TTC549 (cell line): Measurements from ENCODE around the gene CIBAR2.

Experiments used
- FAIRE-seq: peaks from 2 replicates; lab custom pipeline; 2012; peaks lifted over from hg19 to GRCh38; lab: Jason Lieb, UNC

Gene CIBAR2

DNA sequence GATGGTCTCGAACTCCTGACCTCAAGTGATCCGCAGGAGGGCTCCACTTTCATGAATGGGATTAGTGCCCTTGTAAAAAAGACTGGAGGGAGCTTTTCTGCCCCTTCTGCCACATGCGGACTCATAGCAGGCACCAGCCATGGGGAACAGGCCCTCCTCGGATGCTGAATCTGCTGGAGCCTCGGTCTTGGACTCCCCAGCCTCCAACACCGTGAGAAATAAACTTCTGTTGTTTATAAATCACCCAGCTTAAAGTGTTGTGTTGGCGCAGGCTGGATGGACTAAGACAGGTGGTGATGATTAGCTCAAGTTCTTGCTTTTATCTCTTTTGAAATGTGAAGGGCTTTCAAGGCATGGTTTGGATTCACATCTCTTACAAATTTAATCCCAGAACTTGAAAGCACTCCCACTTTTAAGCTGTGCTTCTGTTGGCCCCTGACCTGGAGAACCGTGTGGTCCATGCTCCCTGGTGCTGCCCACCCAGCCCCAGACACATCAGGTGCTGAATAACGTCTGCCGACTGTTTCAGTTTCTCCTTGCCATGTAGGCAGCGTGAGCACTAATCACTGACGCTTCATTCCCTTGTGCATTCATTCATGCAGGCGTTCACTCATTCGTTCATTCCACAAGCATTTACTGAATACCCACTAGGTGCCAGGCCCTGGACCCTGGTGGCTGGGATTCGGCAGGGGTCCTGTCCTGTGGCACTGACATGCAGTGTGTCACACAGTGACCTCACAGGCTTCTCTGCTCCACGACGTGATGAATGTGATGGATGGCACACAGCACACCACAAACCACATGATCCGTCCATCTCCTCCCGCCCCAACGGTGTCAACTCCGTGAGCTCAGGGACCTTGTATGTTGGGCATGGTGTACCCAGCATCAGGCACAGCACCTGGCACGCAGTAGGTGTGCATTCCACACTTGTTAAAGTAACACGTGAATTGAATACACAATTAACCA lies 8.9 kb downstream of the CIBAR2 start:
- FAIRE-seq, result no peak

DNA sequence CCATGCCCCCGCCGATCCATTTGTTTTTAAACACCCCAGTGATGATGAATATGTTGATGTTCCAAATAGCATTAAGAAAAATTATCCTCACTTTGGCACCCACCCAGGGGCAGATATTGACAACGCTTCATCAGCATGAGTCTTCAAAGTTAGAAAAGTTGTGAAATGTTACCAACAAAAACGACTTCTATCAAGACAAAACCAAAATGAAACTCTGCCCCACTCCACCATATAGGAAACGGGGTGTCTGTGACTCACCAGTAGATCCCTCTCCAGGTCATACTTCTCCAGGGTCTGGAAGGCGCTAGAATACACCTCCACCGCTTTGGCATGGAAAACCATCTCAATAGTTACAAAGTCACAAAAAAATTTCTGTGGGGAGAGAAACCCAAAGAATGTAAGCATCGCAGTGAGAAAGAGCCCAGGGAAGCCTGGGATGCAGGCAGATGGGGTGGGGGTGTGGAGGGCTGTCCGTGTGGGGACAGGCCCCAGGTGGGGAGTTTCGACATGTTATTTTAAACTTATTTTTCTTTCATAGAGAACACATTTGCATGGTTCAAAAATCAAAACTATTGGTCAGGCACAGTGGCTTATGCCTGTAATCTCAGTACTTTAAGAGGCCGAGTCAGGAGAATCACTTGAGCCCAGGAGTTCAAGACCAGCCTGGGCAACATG lies 10.2 kb downstream of the CIBAR2 start:
- no peak for FAIRE-seq

DNA sequence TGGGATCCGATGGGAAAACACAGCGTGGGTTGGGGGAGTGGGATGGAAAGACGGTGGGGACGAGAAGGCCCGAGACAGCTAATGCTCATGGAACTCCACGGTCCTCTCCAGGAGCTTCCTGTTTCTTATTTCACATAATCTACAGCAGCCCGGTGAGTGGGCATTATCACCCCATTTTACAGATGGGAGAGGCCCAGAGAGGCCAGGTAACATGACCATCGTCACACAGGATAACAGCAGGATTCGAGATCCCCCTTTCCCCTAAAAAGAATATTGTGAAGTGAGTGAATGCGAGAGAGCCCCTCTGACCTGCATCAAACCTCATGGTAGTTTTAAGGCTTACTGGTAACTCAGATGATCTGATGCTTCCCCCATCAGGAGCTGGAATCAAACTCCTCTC lies 12.0 kb downstream of the CIBAR2 start:
- FAIRE-seq, result no peak

DNA sequence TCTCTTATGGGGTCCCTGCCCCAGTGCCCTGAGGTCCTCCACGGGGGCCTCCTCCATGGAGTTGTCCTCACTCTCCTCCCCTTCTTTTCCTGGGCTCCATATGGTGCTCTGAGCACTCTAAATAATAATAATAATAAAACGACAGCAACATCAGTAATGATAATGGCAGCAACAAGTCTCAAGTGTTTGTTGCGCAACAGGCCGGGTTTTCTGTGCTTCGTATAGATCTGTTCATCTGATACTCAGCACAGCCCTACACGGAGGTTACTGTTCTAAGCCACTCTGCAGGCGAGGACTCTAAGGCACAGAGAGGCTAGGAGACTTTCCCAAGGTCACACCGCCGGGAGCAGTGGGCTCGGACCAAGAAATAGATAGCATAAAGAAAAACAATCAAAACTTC lies 13.7 kb downstream of the CIBAR2 start:
- no peak for FAIRE-seq

DNA sequence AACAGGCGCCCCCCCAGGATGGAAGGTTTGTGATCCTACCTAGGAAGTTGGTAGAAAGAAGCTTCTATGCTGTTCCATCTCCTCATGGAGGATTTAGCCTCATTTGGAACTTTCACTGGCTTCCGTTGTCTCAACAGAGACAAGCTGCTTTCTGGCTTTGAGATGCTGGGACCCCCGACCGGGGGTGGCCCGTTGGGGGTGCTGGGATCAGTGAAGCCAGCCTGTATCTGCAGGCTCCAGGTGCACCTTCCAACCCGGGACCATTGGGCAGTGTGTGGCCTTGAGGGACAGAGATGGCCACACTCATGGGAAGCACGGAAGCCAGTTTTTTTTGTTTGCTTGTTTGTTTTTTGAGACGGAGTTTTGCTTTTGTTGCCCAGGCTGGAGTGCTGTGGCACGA lies 15.4 kb downstream of the CIBAR2 start:
- no peak for FAIRE-seq

DNA sequence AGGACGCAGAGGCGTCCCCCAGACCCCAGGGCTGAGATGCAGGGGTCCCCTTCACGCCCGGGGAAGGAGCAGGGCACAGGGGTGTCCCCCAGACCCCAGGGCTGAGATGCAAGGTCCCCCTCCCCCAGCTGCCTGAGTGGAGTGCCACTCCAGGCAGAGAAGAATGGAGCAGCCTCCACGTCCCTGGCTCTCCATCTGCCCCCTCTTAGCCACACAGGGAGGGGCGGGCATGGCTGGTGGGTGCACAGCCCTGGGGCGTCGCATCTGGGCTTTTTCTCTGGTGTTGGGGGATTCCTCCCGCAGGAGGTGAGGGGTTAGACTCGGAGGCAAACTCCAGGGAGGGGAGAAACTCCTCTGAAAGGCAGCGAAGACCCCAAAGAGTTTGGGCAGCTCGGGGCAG lies 17.5 kb downstream of the CIBAR2 start:
- FAIRE-seq, result no peak

DNA sequence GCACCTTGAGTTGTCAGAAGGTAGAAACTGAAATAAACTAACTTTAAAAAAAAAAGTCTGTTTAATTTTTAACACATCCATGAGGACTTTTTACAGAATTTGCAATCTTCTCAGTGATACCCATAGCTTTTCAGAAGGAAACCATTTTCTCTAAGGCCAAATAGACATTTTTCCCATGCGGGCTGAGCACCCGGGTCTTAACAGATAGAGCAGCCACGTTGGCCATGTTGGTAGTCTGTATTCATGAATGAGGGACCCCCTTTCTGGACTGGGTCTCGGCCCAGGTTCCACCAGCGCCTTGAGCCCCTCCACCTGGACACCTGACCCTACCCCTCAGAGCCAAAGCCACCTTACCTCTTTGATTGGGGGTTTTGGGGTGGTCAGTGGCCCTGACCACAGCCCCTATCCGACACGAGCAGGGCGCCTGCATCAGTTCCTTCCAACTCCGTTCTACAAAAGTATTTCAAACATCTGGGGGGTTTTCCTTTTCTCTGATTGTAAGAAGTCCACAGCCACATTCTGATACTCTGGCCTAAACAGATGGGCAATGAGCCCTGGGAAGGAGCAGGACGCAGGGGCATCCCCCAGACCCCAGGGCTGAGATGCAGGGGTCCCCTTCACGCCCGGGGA lies 18.0 kb downstream of the CIBAR2 start:
- no peak for FAIRE-seq

DNA sequence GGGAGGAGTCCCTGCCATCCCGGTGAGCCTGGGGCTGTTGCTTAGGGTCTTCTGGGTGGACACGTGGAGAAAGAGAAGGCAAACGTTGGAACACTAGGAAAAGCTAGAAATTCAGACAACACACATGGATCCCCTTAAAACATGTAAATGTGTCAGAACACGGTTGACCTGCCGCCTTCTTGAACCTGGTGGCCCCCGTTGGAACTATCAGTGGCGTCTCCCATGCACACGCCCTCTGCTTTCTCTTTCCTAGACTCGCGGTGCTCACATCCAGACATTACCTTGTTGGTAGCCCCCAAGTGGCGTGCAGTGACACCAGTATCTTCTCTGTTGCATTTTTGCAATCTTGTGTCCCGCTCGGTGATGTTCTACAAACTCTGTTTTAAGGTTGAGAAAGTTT lies 18.6 kb downstream of the CIBAR2 start:
- no peak for FAIRE-seq

DNA sequence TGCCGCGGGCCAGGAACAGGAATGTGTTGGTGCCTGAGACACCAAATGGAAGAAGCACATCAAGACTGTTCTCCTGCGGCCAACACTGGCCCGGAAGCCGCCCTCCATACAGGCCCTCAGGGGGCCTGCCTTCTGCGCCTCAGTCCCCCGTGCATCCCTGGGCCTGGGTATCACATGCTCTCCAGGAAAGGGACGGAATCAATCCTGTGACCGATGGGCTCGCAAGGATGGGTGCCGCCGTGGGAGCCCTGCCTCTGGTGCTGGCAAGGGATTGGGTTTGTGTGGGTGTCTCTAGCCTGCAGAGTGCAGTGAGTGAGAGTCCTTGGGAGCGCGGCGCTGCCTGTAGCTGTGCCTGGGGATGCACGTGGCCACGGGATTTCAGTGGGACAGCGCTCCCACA lies 19.4 kb downstream of the CIBAR2 start:
- FAIRE-seq, result no peak

DNA sequence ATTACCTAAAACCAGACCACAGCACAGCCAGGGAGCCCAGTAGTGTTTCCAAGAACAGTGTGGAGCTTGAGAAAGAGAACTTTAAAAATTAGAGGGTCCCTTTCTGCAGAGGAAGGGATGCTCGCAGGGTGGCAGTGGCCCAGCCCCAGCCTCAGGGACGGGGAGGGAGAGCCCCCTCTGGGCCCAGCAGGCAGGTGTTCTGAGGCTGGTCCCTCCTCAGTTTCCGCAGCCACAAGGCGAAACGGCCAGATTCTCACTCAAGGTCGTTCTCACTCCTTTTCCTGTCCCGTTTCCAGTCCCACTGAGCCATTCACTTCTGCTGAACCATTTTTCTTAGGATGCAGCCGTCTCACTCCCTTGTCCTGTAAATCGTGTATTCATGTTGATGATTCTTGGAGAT lies 20.0 kb downstream of the CIBAR2 start:
- FAIRE-seq, result no peak

DNA sequence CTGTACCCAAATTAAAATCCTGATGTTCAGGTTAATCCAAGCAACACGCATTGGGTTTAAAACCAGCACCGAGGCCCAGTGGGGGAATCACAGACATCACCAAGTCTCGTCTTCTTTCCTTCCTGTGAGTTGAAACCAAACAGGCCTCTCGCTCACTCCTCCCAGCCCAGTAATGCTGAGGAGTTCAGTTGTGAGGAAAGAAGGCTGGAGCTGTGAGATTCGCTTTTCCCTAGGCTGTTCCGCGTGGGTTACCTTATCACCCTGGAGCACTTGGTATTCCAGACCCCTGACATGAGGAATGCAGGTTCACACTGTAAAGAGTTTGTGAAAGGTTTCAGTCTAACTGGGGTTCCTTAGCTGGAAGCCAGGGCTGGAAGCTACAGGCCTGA lies 20.8 kb downstream of the CIBAR2 start:
- FAIRE-seq, result no peak

DNA sequence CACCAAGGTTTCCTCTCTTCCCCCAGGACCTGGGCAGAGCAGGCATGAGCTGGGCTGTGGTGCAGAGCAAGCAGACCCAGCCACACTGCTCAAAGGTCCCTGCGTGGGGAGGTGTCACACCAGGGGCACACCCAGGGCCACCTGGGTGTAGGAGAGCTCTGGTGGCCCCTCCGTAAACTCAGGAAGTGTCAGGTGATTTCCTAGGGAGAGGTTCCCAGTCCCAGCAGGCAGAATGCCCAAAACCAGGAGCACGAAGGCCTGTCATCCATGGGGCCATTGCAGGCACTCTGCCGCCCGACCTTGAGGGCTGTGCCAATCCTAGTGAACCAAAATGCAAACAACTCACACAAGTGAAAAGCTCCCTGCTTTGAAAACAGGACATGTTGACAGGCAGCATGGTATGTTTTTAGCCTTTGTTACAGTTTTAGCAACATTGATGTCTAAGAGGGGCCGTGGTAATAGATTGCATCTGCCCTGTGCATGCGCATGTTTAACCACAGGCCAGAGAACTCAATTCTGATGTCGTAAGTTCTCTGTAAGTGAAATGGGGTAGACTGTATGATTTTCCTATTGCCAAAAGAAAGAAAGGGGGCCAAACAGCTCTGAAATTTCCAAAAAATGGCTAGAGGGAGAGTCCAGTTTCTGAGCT lies 21.3 kb downstream of the CIBAR2 start:
- FAIRE-seq, result no peak

DNA sequence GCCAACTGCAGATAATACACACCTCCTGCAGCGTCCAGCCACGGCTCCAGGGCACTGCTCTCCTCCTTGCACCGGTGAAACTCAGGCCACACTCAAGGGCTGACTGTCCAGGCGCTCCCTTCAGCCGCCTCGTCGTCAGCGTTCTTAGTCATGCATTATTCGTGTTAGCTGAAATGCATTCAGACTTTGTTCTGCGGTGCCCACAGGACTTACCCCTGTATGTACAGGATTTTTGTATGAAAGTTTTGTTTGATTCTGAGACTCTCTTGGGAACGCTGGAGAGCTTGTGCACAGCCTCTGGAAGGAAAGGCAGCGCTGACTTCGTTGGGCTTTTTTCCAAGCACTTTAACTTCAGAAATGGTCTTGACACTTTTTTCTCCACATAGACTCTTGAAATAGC lies 22.1 kb downstream of the CIBAR2 start:
- no peak for FAIRE-seq

DNA sequence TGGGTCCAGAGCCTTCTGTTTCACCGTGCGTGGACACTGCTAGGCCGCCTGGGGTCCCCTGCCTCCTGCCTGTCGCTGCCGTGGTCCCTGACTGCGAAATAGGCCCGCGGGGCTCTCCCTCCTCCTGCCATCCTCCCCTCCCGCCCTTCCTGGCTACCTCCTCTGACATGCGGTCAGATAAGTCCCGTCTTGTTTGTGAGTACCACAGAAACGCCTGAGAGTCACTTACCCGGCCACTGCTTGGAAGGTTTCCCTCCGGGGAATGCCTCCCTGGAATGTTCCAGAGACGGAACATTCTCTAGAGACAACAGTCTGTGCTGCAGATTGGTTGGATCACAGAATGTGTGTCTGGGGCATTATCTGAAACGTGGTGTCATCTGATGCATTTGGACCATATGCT lies 22.7 kb downstream of the CIBAR2 start:
- no peak for FAIRE-seq

DNA sequence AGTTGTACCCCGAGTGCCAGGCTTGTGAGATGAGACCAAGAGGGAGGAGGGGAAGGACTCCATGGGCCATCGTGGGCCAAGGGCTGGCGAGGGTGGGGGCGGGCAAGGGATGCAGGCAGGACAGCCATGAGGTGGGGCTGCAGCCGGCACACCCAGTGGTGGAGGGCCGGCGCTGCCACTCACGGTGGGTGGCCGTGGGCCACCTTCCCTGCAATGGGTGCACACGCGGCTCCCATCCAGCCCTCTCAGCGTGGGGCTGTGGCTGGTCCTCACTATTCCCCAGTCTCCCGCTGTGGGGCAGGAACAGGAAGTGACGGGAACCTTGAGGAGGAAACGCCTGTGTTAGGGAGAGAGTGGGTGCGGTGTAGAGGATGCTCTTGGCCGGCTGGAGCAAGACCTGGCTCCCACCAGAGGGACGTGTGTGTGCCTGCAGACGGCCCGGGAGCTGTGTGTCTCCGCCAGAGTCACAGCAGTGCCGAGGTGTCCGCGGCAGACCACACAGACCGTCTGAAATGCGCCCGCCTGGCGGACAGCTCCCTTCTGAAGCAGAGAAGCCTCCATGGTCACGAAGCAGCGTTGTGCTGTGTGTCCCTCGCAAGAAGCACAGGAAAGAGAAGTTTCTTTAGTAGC lies 23.6 kb downstream of the CIBAR2 start:
- no peak for FAIRE-seq

DNA sequence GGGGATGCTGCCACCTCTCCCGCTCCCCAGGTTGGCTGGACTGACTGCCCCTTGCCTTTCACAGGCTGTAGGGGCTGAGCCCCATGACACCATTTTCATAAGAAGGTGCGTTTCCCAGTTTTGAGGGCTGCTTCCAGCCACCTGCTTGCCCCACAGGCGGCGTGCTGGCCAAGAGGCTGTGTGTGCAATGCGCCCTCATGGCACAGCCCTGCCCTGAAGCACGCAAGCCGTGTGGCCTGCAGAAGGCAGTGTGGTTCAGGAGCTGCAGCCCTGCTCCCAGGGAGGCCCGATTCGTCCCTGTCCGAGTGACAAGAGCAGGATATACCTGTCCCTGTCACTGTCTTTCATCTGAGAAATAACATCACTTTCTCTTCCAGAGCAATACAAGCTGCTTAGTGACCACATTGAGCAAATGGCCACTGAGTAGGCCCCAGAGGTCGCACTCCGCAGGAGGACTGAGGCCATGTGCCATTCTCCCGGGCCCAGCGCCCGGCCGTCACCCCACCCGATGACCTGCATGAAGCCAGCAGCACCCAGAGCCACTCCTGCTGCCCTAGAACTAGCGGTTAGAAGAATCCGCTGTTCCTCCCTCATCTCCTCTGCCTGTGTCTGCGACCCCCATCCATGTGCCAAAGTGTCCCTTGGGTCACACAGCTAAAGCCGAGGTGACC lies 24.2 kb downstream of the CIBAR2 start:
- no peak for FAIRE-seq

DNA sequence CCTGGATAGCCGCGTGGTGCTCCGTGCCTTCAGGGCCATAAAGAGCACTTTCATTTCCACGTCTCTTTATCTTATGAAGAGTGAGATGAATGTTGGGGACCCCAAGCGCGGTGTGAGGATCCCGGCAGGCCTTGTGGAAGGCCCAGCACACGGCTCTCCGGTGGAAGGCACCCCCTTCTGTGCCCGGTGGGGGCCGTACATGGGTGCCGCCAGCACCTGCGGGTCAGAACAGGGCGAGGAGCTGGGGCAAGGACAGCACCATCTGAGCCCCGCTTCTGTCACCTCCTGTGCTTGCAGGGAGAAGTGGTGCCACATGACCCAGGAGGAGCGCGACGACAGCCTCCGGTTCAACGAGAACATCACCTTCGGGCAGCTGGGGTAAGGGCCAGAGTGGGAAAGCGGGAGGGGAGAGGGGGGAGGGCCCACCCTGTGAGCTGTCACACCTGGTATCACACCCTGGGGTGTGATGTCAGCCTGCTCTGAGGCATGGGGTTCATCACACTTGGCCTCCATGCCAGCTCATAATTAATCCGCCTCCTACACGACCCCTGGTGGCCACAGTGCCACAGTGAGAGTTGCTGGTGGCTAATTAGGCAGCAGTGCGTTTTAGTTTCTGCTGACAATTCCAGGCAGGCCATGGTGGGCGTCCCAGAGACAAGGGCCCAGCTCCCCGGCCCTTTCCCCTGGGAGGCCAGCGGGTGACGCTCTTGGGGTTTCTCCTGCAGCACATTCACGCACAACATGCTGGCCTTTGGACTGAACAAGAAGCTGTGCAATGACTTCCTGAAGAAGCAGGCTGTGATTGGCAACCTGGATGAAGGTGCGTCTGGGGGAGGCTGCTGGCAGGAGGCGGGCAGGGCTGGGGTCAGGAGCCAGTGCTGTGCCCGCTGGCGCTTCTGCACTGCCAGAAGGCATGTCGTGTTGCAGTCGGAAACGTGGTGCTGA lies 25.7 kb downstream of the CIBAR2 start:
- no peak for FAIRE-seq

DNA sequence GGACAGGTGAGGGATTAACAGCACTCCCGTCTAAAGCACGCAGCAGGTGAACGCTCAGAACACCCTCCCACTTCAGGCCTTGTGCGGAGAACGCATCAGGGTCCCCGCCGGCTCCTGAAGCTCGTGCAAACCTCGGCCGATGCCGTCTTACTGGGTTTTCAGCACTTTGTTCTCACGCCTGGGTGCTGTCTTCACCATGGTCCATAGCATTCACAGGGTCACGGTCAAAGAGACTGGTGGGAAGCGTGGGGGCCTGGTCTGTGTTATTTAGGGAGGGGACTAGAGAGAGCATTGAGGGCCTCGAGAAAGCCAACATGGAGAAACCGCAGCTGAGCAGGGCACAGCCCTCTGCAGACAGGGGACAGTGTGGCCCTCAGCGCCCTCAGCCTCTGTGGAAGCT lies 26.6 kb downstream of the CIBAR2 start:
- no peak for FAIRE-seq

DNA sequence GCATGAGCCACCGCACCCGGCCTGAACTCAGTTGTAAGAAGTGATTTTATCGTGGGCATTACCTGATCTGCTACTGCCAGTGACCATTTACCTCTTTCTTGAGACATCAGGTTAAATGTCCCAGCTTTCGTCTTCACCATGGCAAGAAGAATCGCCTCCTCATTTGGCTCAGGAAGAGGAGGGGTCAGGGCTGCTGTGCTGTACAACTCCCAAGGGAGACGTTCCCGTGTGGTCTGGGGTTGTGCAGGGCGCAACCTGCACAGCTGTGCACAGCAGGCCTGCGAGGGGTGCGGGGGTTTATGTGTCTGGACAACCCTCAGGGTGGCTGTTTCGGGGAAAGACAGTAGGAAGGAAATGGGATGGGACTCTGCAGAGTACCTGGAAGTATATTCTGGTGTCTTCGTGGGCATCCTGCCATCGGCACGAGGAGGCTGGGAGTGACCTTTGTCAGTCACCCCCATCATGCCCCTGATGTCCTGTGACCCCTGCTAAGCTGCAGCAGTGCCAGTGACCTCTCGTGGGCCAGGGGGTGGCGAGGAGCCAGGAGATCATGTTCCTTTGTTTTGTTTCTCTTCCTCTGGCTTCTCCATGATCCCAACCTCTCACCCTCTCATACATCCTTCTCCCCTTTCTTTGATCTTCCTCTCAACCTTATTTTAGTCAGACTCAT lies 27.3 kb downstream of the CIBAR2 start:
- no peak for FAIRE-seq

DNA sequence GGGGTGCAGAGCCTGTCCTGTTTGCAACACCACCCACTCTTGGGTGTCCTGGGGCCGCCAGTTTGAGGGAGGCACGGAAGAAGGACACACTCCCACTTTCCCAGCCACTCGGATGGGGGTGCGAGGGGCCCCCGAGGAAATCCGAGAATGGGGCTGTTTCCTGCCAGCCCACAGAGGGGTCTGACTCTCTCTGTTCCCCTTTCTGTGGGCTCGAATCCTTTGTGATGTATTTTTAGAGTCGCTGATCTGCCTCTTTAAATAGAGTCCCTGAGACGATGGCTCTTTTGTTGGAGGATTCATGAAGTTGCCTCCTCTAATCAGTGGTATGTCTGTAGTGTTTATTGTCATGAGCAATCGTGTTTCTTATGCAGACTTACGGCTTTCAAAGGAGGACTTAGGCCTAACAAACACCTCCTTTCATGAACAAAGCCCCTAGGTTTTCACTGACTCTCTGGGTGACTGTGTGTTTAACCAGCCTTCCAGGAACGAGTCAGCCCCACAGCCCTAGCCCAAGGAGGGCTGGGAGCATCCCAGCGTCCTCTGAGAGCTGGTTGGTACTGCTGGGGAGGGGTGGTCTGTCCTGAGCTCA lies 29.1 kb downstream of the CIBAR2 start:
- FAIRE-seq, result no peak
